GM12878 (cell line): ENCODE results near the gene PMM2. TPM values are rescaled to one million over a fixed set of nuclear protein-coding genes. Genes with fewer than 3 reads are reported as not detected.

Experiments used
- ATAC-seq: fragments of 200-7000 bp; cut with Tn5 transposase; 3 replicates; pipeline ENCODE4 v1.9.1; 2020; ENCODE audit warnings: mild to moderate bottlenecking, moderate library complexity
- BruUV-seq: library from RNA; stranded (reverse); fragments of 400-500 nt; replicated peaks from 2 replicates; lab custom pipeline; 2021; lab: Mats Ljungman, UMichigan
- CTCF ChIA-PET: fragments of 300-600 bp; sonication (Branson Sonifier 250); formaldehyde crosslinking; extraction: SDS; loops from one replicate; lab custom pipeline; 2021; ENCODE audit warnings: inconsistent platforms; lab: Yijun Ruan, JAX
- POLR2A ChIA-PET: fragments of 350-600 bp; formaldehyde crosslinking; extraction: SDS; loops from one replicate; lab custom pipeline; 2021; ENCODE audit warnings: inconsistent platforms; lab: Charles Lee
- RAD21 ChIA-PET: fragments of 300-600 bp; sonication (Branson Sonifier 250); formaldehyde crosslinking; loops from one replicate; lab custom pipeline; 2023; ENCODE audit warnings: antibody characterized with exemption; ENCODE audit not compliant: unreplicated experiment; lab: Charles Lee
- SMC1A ChIA-PET: fragments of 300-600 bp; sonication (Branson Sonifier 250); formaldehyde crosslinking; loops from one replicate; lab custom pipeline; 2023; ENCODE audit not compliant: unreplicated experiment, uncharacterized antibody; lab: Charles Lee
- DNase-seq: peaks from one replicate; pipeline ENCODE4 v3.0.0-alpha.2; 2011; ENCODE audit warnings: low read depth, low spot score
- FAIRE-seq: peaks from 3 replicates; lab custom pipeline; 2011; peaks lifted over from hg19 to GRCh38; lab: Jason Lieb, UNC
- H2AFZ ChIP-seq: 2 replicates; pipeline ENCODE4 v1.6.0; 2011; ENCODE audit warnings: low read depth, low read length, control low read depth; ENCODE audit not compliant: control insufficient read depth
- H3K27ac ChIP-seq: 2 replicates; pipeline ENCODE4 v1.5.1; 2011; ENCODE audit warnings: control low read depth; ENCODE audit not compliant: control insufficient read depth, insufficient read depth
- H3K27me3 ChIP-seq, 2 experiments: replicated peaks in 1 of 2; 2 replicates each; pipeline versions ENCODE4 v1.6.0 to v1.6.1; 2011; ENCODE audit warnings: low read length in 1 of 2; ENCODE audit not compliant: control insufficient read depth in 2 of 2, insufficient read depth in 2 of 2
- H3K36me3 ChIP-seq, 2 experiments: 2 replicates each; pipeline ENCODE4 v1.5.1; 2011; ENCODE audit warnings: low read length in 1 of 2; ENCODE audit not compliant: control insufficient read depth in 2 of 2, insufficient read depth in 2 of 2
- H3K4me1 ChIP-seq: 2 replicates; pipeline ENCODE4 v1.6.1; 2011; ENCODE audit warnings: mild to moderate bottlenecking, low read length, moderate library complexity, mixed read lengths; ENCODE audit not compliant: control insufficient read depth, insufficient read depth
- H3K4me2 ChIP-seq: 2 replicates; pipeline ENCODE4 v1.6.0; 2011; ENCODE audit warnings: control low read depth; ENCODE audit not compliant: control insufficient read depth, insufficient read depth
- H3K4me3 ChIP-seq: fragments of 200-600 bp; sonication (generic); 2 replicates; pipeline ENCODE4 v1.5.1; 2016
- H3K79me2 ChIP-seq: 2 replicates; pipeline ENCODE4 v1.6.0; 2011; ENCODE audit warnings: low read length; ENCODE audit not compliant: control insufficient read depth, insufficient read depth
- H3K9ac ChIP-seq: 2 replicates; pipeline ENCODE4 v1.8.0; 2011; ENCODE audit warnings: low read length, control low read depth, mixed read lengths; ENCODE audit not compliant: control insufficient read depth, insufficient read depth
- H3K9me3 ChIP-seq: replicated peaks from 3 replicates; pipeline ENCODE4 v1.5.1; 2011; ENCODE audit warnings: mild to moderate bottlenecking, low read length; ENCODE audit not compliant: control insufficient read depth, insufficient read depth
- H4K20me1 ChIP-seq: 2 replicates; pipeline ENCODE4 v1.6.0; 2011; ENCODE audit not compliant: control insufficient read depth, insufficient read depth
- BMI1 ChIP-seq: fragments of 450-650 bp; IDR thresholded peaks from 2 replicates; pipeline ENCODE4 v1.6.1; 2016; ENCODE audit warnings: mild to moderate bottlenecking, moderate library complexity, borderline replicate concordance
- CHD2 ChIP-seq: IDR thresholded peaks from 2 replicates; pipeline ENCODE4 v1.6.1; 2011; ENCODE audit warnings: low read depth, low read length, improper control_type of control experiment, borderline replicate concordance
- EED ChIP-seq: sonication (generic); IDR thresholded peaks from 2 replicates; pipeline ENCODE4 v1.6.1; 2016; ENCODE audit warnings: antibody characterized with exemption, low read depth
- ESRRA ChIP-seq: IDR thresholded peaks from 2 replicates; pipeline ENCODE4 v1.6.1; 2012; ENCODE audit warnings: mild to moderate bottlenecking, low read length, improper control_type of control experiment
- HDAC6 ChIP-seq: fragments of 200-600 bp; sonication (generic); IDR thresholded peaks from one replicate; pipeline ENCODE4 v1.8.0; 2017; ENCODE audit warnings: antibody characterized with exemption; ENCODE audit not compliant: unreplicated experiment
- IKZF1 ChIP-seq: fragments of 450-650 bp; conservative IDR thresholded peaks from 2 replicates; pipeline ENCODE4 v1.6.1; 2017; ENCODE audit warnings: antibody characterized with exemption, mild to moderate bottlenecking
- MLLT1 ChIP-seq: fragments of 450-650 bp; IDR thresholded peaks from 2 replicates; pipeline ENCODE4 v1.6.1; 2016; ENCODE audit warnings: mild to moderate bottlenecking
- POLR2AphosphoS5 ChIP-seq: IDR thresholded peaks from 2 replicates; pipeline ENCODE4 v1.6.1; 2011; ENCODE audit warnings: mild to moderate bottlenecking, low read length, inconsistent platforms
- RB1 ChIP-seq: fragments of 450-650 bp; formaldehyde crosslinking; IDR thresholded peaks from 2 replicates; pipeline ENCODE4 v1.6.1; 2017; ENCODE audit warnings: mild to moderate bottlenecking, borderline replicate concordance
- RCOR1 ChIP-seq: conservative IDR thresholded peaks from 2 replicates; pipeline ENCODE4 v1.6.1; 2012; ENCODE audit warnings: low read depth, low read length, improper control_type of control experiment
- SMARCA5 ChIP-seq: fragments of 450-650 bp; IDR thresholded peaks from 2 replicates; pipeline ENCODE4 v1.6.1; 2017; ENCODE audit warnings: mild to moderate bottlenecking
- SPI1 ChIP-seq: IDR thresholded peaks from 2 replicates; pipeline ENCODE4 v1.6.1; 2011; ENCODE audit warnings: low read depth, mild to moderate bottlenecking, low read length, moderate library complexity, borderline replicate concordance; ENCODE audit not compliant: insufficient read depth
- STAT1 ChIP-seq: fragments of 450-650 bp; conservative IDR thresholded peaks from 2 replicates; pipeline ENCODE4 v1.6.1; 2014; ENCODE audit warnings: antibody characterized with exemption, mild to moderate bottlenecking
- TCF12 ChIP-seq: IDR thresholded peaks from 2 replicates; pipeline ENCODE4 v1.6.1; 2011; ENCODE audit warnings: low read depth, mild to moderate bottlenecking, low read length
- WRNIP1 ChIP-seq: IDR thresholded peaks from 2 replicates; pipeline ENCODE4 v1.6.1; 2011; ENCODE audit warnings: low read depth, low read length, improper control_type of control experiment, borderline replicate concordance
- ZNF24 ChIP-seq: fragments of 450-650 bp; IDR thresholded peaks from 2 replicates; pipeline ENCODE4 v1.6.1; 2017; ENCODE audit warnings: antibody characterized with exemption, mild to moderate bottlenecking
- ZZZ3 ChIP-seq: IDR thresholded peaks from 2 replicates; pipeline ENCODE4 v1.6.1; 2011; ENCODE audit warnings: low read depth; ENCODE audit not compliant: control insufficient read depth, insufficient read length
- WGBS: methylation state at CpG from one replicate; pipeline ENCODE4 v1.1.6; 2016; ENCODE audit warnings: low lambda C conversion rate; ENCODE audit not compliant: insufficient replicate concordance, insufficient coverage; ENCODE audit errors: missing lambda C conversion rate; 5-methylcytosine and 5-hydroxymethylcytosine counted together
- in situ Hi-C: fragments of 300-500 bp; cut with MboI; formaldehyde crosslinking; loops from 9 replicates; pipeline ENCODE4 v1.14.3; 2018; ENCODE audit warnings: mixed read lengths
- intact Hi-C: fragments of 100-400 bp; cut with micrococcal nuclease; formaldehyde crosslinking; loops from one replicate; pipeline ENCODE4 v1.14.2; 2022; ENCODE audit not compliant: unreplicated experiment
- polyA plus RNA-seq, 11 experiments: library from polyadenylated mRNA; depleted of rRNA in 4 of 11; unstranded in 6 of 11; stranded (reverse) in 5 of 11; fragments of >200 nt; fragmentation: Nextera tagmentation in 4 of 11; fragmentation: Illumina TruSeq in 1 of 11; extraction: Ambion mirVana in 4 of 11; extraction: Trizol in 1 of 11; gene quantifications; 1 replicate in 1 of 11; 2 replicates in 10 of 11; pipeline versions ENCODE4 v1.2.1 to v1.2.3, GENCODE V29; 2011 to 2016; ENCODE audit warnings: inconsistent platforms in 2 of 11, missing spikeins in 2 of 11, low read depth in 1 of 11
- total RNA-seq, 4 experiments: library from RNA; depleted of rRNA in 3 of 4; stranded (reverse); fragments of >200 nt in 3 of 4; fragmentation: Illumina TruSeq in 1 of 4; extraction: Trizol in 1 of 4; gene quantifications; 2 replicates each; pipeline versions ENCODE4 v1.2.1 to v1.2.3, GENCODE V29; 2013 to 2021
- TF ChIP-seq, protein P1 (sequence below): fragments of 450-650 bp; IDR thresholded peaks from 2 replicates; pipeline ENCODE4 v1.6.1; 2016; ENCODE audit warnings: mild to moderate bottlenecking
- TF ChIP-seq, protein P2 (sequence below): fragments of 450-650 bp; IDR thresholded peaks from 2 replicates; pipeline ENCODE4 v1.6.1; 2017; ENCODE audit warnings: mild to moderate bottlenecking, moderate library complexity

The PMM2 gene
- total and polyA plus RNA-seq, 10 of the 15 experiments (the other 5 are each of a cell fraction or from before 2014, with no cell fraction given), result 22.6 to 69.4 (median 52.3) TPM

DNA sequence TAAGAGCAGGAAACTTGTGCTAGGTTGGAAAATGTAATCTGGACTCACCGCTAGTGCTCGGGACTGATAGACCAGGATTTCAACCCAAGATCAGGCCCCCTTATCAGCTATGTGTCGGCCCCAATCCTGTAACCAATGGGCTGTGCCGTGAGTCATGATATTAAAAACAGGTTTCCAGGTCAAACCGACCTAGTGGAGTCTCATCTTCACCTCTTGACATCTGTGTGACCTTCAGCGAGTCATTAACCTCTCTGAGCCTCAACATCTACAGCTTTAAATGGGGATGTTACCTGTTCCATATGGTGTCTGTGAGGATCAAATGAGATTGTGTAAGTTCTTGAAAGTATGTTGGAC, 512 bp downstream of the PMM2 start:
- RAD21 ChIA-PET, result interaction anchor here (0.6 to 2.8 kb wide), 5 partner anchors 12 to 136 kb away, joined by 3 to 15 read pairs (median 4); partner anchors contain the start of gene CARHSP1
- Histone ChIP-seq H3K27me3 (no peaks in the 10 kb centered on the region), H3K79me2 (peaks cover 70% of the 10 kb centered on the region), H4K20me1 (peaks cover 2% of the 10 kb centered on the region; the same call in 1 of the 2 replicates), H3K4me1 (peaks cover 10% of the 10 kb centered on the region), H2AFZ (peak overlapping the region; percentile 46; the same call in 1 of the 2 replicates), H3K9me3 (no peaks in the 10 kb centered on the region), H3K4me2 (peak overlapping the region; percentile 95), H3K9ac (peak overlapping the region; percentile 86), H3K36me3 (peaks cover 3 to 6% of the 10 kb centered on the region in 2 experiments; a peak in 3 of 4 replicates), H3K27ac (peak overlapping the region; percentile 84), H3K4me3 (peak overlapping the region; percentile 96)
- WGBS, result 3% methylated on average over 6 of the region's 6 CpGs
- intact Hi-C loops, result loop anchor here (5.0 kb wide), 4 partner anchors 94 to 334 kb away; partner anchors contain the start of gene HAPSTR1
- POLR2A ChIA-PET, result interaction anchor here (0.9 kb wide), 1 partner anchor 305 kb away, joined by 3 read pairs; no protein-coding TSS in a partner anchor
- FAIRE-seq (no peak), DNase-seq (no peak), ATAC-seq (peak; percentile 14)
- in situ Hi-C loops, result loop anchor here (5.0 kb wide), 1 partner anchor 136 kb away; no protein-coding TSS in a partner anchor
- BruUV-seq, result TSS peak; percentile 73
- SMC1A ChIA-PET, result interaction anchor here (0.8 to 3.3 kb wide), 6 partner anchors 12 to 139 kb away, joined by 3 to 10 read pairs (median 4); no protein-coding TSS in a partner anchor
- CTCF ChIA-PET, result interaction anchor here (1.6 to 2.1 kb wide), 2 partner anchors 82 to 138 kb away, joined by 4 to 6 read pairs; no protein-coding TSS in a partner anchor
- TF ChIP-seq SPI1 (no peak), POLR2AphosphoS5 (peak; percentile 56; the same call in 1 of the 2 replicates), ZNF24 (no peak), TCF12 (no peak), STAT1 (no peak), EED (no peak), MLLT1 (no peak), WRNIP1 (0 out of 2 replicates have a peak, but pooled peaks have one; percentile 78), BMI1 (no peak), RB1 (no peak), ESRRA (peak; percentile 64; the same call in 1 of the 2 replicates), ZZZ3 (no peak), RCOR1 (no peak), IKZF1 (no peak), SMARCA5 (0 out of 2 replicates have a peak, but pooled peaks have one; percentile 7), CHD2 (no peak), HDAC6 (no peak)
- TF ChIP-seq, protein P1, sequence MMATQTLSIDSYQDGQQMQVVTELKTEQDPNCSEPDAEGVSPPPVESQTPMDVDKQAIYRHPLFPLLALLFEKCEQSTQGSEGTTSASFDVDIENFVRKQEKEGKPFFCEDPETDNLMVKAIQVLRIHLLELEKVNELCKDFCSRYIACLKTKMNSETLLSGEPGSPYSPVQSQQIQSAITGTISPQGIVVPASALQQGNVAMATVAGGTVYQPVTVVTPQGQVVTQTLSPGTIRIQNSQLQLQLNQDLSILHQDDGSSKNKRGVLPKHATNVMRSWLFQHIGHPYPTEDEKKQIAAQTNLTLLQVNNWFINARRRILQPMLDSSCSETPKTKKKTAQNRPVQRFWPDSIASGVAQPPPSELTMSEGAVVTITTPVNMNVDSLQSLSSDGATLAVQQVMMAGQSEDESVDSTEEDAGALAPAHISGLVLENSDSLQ, result no peak
- TF ChIP-seq, protein P2, sequence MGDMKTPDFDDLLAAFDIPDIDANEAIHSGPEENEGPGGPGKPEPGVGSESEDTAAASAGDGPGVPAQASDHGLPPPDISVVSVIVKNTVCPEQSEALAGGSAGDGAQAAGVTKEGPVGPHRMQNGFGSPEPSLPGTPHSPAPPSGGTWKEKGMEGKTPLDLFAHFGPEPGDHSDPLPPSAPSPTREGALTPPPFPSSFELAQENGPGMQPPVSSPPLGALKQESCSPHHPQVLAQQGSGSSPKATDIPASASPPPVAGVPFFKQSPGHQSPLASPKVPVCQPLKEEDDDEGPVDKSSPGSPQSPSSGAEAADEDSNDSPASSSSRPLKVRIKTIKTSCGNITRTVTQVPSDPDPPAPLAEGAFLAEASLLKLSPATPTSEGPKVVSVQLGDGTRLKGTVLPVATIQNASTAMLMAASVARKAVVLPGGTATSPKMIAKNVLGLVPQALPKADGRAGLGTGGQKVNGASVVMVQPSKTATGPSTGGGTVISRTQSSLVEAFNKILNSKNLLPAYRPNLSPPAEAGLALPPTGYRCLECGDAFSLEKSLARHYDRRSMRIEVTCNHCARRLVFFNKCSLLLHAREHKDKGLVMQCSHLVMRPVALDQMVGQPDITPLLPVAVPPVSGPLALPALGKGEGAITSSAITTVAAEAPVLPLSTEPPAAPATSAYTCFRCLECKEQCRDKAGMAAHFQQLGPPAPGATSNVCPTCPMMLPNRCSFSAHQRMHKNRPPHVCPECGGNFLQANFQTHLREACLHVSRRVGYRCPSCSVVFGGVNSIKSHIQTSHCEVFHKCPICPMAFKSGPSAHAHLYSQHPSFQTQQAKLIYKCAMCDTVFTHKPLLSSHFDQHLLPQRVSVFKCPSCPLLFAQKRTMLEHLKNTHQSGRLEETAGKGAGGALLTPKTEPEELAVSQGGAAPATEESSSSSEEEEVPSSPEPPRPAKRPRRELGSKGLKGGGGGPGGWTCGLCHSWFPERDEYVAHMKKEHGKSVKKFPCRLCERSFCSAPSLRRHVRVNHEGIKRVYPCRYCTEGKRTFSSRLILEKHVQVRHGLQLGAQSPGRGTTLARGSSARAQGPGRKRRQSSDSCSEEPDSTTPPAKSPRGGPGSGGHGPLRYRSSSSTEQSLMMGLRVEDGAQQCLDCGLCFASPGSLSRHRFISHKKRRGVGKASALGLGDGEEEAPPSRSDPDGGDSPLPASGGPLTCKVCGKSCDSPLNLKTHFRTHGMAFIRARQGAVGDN, result no peak
